PFSK-1 (cell line): ENCODE results near the gene PJVK.

Experiments used
- POLR2AphosphoS5 ChIP-seq: IDR thresholded peaks from 2 replicates; pipeline ENCODE4 v1.6.1; 2012; ENCODE audit warnings: low read depth, mild to moderate bottlenecking, control low read depth, low read length, moderate library complexity
- SIN3A ChIP-seq: IDR thresholded peaks from 2 replicates; pipeline ENCODE4 v1.6.1; 2012; ENCODE audit warnings: mild to moderate bottlenecking, low read length, moderate library complexity, borderline replicate concordance; ENCODE audit not compliant: insufficient read depth
- TAF1 ChIP-seq: IDR thresholded peaks from 2 replicates; pipeline ENCODE4 v1.6.1; 2012; ENCODE audit warnings: low read length, control low read depth, borderline replicate concordance; ENCODE audit not compliant: insufficient read depth

DNA sequence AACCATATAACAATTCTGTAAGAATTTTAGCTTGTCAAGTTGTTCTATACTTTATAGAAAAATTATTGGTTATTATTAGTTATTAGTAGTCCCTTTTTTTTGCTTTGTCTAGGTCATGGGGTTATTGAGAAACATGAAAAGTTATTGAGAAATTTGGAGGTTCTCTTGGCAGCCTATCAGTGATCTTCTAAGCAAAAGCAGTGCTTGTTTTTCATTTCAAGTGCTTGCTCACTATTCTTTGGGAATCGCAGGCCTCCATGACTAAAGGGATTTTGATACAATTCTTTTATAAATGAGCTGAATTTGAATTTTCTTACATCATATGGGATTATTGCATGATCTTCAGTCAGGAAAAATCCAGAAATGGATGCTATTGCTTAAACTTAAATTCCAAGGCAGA is 54.9 kb downstream of the PJVK start:
- TF ChIP-seq POLR2AphosphoS5 = no peak
- no peak for TF ChIP-seq TAF1
- TF ChIP-seq SIN3A = no peak
